Thyroid gland (tissue), 4 donors: ENCODE data around the gene LIMS4. TPM values are rescaled to one million over a fixed set of nuclear protein-coding genes. Genes with fewer than 3 reads are reported as not detected.
"Not testable (repeated sequence)": the region's sequence is repeated elsewhere in the genome, so short reads cannot be mapped to it uniquely, and the experiment has no call there.

ENCODE experiments used
- DNase-seq, 2 donors: peaks; one replicate each; pipeline ENCODE4 v3.0.0-alpha.2; 2019
- H3K27ac ChIP-seq, 3 donors: fragments of 200-600 bp; sonication (generic); 1 replicate in 2 of 3; 2 replicates in 1 of 3; pipeline ENCODE4 v1.5.1; 2016 to 2019; ENCODE audit warnings: mild to moderate bottlenecking in 1 of 3, moderate library complexity in 1 of 3
- H3K27me3 ChIP-seq: fragments of 200-600 bp; sonication (generic); one replicate; pipeline ENCODE4 v1.5.1; 2019
- H3K36me3 ChIP-seq, 2 donors: fragments of 200-600 bp; sonication (generic); one replicate each; pipeline ENCODE4 v1.5.1; 2016 to 2019
- H3K4me1 ChIP-seq, 2 donors: fragments of 200-600 bp; sonication (generic); one replicate each; pipeline ENCODE4 v1.5.1; 2017 to 2019
- H3K4me3 ChIP-seq, 3 donors: fragments of 200-600 bp; sonication (generic); replicated peaks in 1 of 3; 1 replicate in 2 of 3; 2 replicates in 1 of 3; pipeline ENCODE4 v1.5.1; 2016; ENCODE audit warnings: mild to moderate bottlenecking in 1 of 3
- H3K9me3 ChIP-seq: fragments of 200-600 bp; sonication (generic); one replicate; pipeline ENCODE4 v1.5.1; 2017
- WGBS, 2 donors: methylation state at CpG; one replicate each; pipeline ENCODE4 v1.1.5; 2017; 5-methylcytosine and 5-hydroxymethylcytosine counted together
- intact Hi-C: fragments of 100-400 bp; cut with DNase I; formaldehyde crosslinking; loops from one replicate; pipeline ENCODE4 v1.15.1; 2023
- small RNA-seq: library from RNA; depleted of rRNA; stranded (forward); fragments of <200 nt; gene quantifications from one replicate; pipeline ENCODE3, GENCODE V24; 2016
- total RNA-seq, 4 donors: library from RNA; depleted of rRNA; stranded (reverse); fragments of >200 nt; gene quantifications; one replicate each; pipeline ENCODE4 v1.2.3, GENCODE V29; 2016
- TF ChIP-seq, protein P1 (sequence below), 6 experiments: fragments of 200-600 bp in 3 of 6; fragments of 450-650 bp in 3 of 6; sonication (generic) in 3 of 6; IDR thresholded peaks; one replicate each; pipeline ENCODE4 v1.5.1; 2016 to 2019; ENCODE audit warnings: antibody characterized with exemption in 6 of 6, mild to moderate bottlenecking in 2 of 6, inconsistent platforms in 1 of 6, moderate library complexity in 1 of 6

The LIMS4 gene
- total RNA-seq, 4 donors from 2014 or later = 4.0 to 17.3 (median 6.0) TPM; not detected in 1

DNA sequence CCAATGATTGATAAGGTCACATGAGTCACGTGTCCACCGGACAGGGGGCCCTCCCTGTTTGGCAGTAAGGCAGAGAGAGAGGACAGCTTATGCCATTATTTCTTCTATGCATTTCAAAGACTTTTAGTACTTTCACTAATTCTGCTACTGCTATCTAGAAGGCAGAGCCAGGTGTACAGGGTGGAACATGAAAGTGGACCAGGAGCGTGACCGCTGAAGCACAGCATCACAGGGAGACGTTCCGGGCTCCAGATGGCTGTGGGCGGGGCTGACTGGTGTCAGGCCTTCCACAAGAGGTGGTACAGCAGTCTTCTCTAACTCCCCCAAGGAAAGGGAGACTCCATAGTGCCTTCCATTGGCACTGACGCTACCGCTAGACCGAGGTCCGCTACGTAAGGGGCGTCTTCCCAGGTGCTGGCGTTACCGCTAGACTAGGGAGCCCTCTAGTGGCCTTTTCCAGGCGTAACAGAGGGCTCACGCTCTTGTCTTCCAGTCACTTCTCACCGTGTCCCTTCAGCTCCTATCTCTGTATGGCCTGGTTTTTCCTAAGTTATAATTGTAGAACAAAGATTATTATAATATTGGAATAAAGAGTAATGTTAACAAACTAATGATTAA, 71.5 kb downstream of the LIMS4 start:
- 6 to 31% methylated on average over 2 to 3 of the region's 18 CpGs for WGBS, 2 donors
- DNase-seq, intact Hi-C loops: not testable (repeated sequence)

DNA sequence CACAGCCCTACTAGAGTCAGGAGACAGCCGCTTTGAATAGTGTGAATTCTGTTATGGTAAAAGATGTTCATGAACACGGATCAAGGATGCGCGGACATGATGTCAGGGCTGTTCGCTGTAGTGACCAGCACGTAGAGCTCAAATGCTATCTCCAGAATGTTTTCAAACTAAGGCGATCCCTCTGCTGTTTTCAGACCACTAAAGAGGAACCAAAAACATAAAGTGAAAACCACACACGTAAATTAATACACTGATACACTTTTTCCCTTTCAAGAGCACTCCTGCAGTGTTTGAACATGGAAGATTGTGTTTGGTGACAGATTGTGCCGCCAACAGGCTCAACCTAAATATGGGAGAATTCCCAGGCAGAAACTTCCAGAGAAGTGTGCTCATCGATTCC, 73.2 kb downstream of the LIMS4 start:
- no CpG with 5 or more reads among the region's 10 CpGs for WGBS, 2 donors
- H3K9me3 ChIP-seq, H3K4me1 ChIP-seq, intact Hi-C loops, H3K4me3 ChIP-seq, H3K27me3 ChIP-seq, H3K36me3 ChIP-seq, H3K27ac ChIP-seq, DNase-seq: not testable (repeated sequence)

More for the DNA sequence above, 71.5 kb downstream of the LIMS4 start:
- not testable (repeated sequence) for H3K27ac ChIP-seq, H3K36me3 ChIP-seq, H3K27me3 ChIP-seq, H3K4me3 ChIP-seq, H3K4me1 ChIP-seq, H3K9me3 ChIP-seq
- TF ChIP-seq, protein P1, sequence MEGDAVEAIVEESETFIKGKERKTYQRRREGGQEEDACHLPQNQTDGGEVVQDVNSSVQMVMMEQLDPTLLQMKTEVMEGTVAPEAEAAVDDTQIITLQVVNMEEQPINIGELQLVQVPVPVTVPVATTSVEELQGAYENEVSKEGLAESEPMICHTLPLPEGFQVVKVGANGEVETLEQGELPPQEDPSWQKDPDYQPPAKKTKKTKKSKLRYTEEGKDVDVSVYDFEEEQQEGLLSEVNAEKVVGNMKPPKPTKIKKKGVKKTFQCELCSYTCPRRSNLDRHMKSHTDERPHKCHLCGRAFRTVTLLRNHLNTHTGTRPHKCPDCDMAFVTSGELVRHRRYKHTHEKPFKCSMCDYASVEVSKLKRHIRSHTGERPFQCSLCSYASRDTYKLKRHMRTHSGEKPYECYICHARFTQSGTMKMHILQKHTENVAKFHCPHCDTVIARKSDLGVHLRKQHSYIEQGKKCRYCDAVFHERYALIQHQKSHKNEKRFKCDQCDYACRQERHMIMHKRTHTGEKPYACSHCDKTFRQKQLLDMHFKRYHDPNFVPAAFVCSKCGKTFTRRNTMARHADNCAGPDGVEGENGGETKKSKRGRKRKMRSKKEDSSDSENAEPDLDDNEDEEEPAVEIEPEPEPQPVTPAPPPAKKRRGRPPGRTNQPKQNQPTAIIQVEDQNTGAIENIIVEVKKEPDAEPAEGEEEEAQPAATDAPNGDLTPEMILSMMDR (IDR thresholded peaks at IDR 0.05) = peak in 1 of 6 experiments; percentile 16

DNA sequence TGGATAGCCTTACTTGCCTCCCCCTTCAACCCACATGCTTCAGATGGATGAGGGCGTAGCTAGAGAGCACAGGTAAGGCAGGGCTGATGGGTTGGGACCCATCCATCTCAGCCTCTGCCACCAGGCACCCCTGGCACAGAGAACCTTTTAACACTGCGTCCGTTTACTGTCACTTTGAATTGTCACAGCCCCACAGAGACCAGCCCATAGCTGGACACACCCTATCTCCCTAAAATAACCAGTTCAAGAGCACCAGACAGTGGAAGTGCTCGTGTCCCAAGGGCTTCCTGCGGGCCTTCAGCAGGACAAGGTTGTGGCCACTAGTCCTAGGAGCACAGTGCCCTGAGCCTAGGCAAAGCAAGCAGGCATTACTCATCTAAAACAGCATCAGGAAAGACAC, 76.6 kb downstream of the LIMS4 start:
- H3K4me3 ChIP-seq, DNase-seq, H3K27me3 ChIP-seq, H3K27ac ChIP-seq, H3K4me1 ChIP-seq, H3K9me3 ChIP-seq, H3K36me3 ChIP-seq, intact Hi-C loops: not testable (repeated sequence)
- 80 to 83% methylated on average over 1 of the region's 5 CpGs for WGBS, 2 donors

Small RNAs within 50 kb of the gene (small RNA-seq; reads per million reads assigned to genes)
- not detected for gene AC108938.1

Other genes starting within 250 kb of the LIMS4 start
- 100 to 1,000 TPM in 1 of 4 donors, 10 to 100 TPM in 3; 67.5 to 117 (median 77.6) TPM for gene RGPD6, start 104.4 kb upstream of the LIMS4 start, total RNA-seq
- gene BUB1, start 205.2 kb upstream of the LIMS4 start, total RNA-seq = 1 to 10 TPM in 1 of 4 donors, under 1 TPM in 3; 0.24 to 2.0 (median 0.92) TPM